Glomerular endothelial cell (primary cell): ENCODE data around the gene ALPG. TPM values are rescaled to one million over a fixed set of nuclear protein-coding genes. Genes with fewer than 3 reads are reported as not detected.
"Not testable (repeated sequence)": the region's sequence is repeated elsewhere in the genome, so short reads cannot be mapped to it uniquely, and the experiment has no call there.

Experiments used
- DNase-seq: peaks from one replicate; pipeline ENCODE4 v3.0.0-alpha.2; 2011; ENCODE audit warnings: low read depth, low spot score; ENCODE audit errors: extremely low read depth
- total RNA-seq: library from RNA; depleted of rRNA; stranded (reverse); fragments of >200 nt; gene quantifications from 2 replicates; pipeline ENCODE4 v1.2.3, GENCODE V29; 2015

Gene ALPG
- total RNA-seq, 1 donor from 2014 or later, result not detected

DNA sequence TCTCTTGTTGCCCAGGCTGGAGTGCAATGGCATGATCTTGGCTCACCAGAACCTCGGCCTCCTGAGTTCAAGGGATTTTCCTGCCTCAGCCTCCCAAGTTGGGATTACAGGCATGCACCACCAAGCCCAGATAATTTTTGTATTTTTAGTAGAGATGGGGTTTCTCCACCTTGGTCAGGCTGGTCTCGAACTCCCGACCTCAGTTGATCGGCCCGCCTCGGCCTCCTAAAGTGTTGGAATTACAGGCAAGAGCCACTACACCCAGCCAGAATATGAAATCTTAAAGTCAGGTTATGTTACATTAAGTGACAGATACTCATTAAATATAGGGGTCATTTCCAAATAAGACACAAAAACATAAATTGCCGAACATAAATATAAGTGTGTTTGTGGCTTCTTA is 12.2 kb upstream of the ALPG start:
- not testable (repeated sequence) for DNase-seq

DNA sequence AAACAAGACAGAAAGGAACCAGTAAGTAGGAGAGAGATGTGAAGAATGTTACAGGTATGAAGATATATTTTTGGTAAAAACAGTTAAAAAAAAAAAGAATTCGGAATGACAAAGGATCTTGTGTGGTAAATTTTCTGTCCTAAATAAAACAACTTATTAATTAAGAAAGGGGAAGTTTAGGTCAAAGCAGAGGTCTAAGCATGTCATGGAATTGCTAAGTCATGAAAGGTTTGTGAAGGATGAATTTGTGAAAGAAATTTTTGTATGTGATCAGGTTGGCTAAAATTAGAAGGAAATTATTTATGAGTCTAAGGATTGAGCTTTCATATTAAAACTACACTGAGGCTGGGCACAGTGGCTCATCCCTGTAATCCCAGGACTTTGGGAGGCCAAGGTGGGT is 11.1 kb upstream of the ALPG start:
- no peak for DNase-seq

DNA sequence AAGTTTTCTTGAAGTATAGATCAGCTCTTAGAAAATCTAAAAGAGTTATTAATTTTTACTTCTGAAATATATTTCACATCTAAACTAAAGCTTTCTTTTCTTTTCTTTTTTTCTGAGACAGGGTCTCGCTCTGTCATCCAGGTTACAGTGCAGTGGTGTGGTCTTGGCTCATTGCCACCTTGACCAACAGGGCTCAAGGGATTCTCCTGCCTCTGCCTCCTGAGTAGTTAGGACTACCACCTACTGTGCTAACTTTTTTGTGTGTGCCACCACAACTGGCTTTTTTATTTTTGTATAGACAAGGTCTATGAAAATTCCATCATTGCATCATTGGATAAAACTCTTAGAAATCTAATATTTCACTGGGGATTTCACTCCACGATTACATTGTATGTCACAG is 10.0 kb upstream of the ALPG start:
- no peak for DNase-seq

DNA sequence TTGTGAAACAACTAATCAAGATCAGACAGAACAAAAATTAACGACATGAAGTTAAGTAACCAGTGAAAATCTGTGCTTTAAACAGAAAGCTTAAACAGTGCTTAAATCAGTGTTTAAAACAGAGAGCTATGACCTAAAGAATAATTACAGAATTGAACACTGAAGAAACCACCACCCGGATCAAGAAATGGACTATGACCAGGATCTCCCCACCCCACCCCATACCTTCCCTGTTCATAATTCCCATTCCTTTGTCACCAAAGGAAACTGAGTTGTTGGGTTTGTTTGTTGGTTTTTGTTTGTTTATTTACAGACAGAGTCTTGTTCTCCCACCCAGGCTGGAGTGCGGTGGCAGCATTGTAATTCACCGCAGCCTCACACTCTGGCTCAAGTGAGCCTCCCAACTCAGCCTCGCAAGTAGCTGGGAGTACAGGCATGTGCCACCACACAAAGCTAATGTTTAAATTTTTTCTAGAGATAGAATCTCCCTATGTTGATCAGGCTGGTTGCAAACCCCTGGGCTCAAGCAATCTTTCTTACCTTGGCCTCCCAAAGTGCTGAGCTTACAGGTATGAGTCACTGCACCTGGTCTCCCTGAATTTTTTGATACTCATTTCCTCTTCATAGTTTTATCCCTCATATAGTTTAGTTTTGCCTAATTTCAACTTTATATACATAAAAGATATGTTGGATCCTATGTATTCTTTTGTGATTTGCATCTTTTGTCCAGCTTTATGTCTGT is 8.2 kb upstream of the ALPG start:
- no peak for DNase-seq

DNA sequence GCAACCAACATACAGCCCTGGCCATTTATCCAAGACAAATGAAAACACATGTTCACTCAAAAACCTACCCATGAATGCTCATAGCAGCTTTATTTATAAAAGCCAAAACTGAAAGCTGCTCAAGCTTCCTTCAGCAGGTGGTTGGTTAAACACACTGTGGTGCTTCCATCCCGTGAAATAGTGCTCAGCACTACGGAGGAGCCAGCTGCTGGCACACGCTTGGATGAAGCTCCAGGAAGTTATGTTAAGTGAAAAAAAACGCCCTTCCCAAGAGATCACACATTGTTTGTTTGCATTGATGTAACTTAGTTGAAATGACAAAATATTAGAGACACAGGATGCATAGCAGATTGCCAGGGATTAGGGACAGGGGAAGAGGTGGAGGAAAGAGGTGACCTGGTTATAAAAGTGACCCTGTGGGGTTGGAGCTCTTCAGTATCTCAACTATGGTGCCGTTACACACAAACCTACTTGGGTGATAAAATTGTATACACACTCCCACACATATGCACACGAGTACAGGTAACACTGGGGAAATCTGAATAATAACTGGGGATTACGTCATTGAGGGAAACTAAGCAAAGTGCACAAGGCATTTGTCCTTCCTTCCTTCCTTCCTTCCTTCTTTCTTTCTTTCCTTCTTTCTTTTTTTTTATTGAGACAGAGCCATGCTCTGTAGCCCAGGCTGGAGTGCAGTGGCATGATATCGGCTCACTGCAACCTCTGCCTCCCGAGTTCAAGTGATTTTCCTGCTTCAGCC is 6.2 kb upstream of the ALPG start:
- no peak for DNase-seq

DNA sequence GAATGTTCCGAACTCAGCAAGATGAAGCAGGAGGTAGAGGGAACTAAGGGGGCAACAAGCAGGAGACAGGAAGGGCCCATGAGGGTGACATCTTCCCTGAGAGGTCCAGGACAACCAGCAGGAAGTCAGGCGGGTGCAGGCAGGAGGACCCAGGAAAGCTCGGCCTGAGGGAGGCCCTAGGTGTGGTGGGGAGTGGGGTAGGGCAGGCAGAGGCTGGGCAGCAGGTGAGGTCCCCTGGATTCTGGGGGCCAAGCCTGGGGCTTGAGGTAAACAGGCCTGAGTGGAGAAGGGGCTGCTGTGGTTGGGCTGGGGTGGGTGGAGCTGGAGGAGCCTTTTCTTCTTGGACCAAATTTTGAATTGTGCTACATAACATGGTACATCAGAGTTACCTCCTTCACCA is 4.1 kb upstream of the ALPG start:
- no peak for DNase-seq

DNA sequence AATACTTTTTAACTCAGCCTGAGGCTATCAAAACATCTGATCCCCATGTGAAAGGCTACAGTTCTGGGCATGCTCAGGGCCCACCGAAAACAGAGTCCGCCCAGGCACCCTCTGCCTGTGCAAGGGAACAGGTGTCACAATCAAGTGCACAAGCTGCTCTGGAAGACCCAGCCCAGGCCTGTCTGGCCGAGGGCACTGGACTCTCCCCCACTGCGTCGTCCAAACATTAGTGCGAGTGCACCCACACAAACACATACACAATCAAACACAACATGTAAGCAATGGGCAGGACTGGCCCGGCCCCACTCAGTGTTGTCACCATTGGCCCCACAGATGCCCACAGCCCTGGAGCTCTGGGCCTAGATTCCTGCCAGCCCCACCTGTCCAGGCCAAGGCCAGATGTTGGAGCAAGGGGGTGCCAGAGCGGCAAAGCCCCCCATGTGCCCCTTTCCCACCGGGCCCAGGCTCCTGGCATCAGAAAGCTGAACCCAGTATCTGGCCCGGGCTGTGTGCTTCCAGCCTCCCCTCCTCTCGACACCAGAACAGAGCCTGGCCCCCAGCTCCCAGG is 617 bp upstream of the ALPG start:
- DNase-seq, result no peak

DNA sequence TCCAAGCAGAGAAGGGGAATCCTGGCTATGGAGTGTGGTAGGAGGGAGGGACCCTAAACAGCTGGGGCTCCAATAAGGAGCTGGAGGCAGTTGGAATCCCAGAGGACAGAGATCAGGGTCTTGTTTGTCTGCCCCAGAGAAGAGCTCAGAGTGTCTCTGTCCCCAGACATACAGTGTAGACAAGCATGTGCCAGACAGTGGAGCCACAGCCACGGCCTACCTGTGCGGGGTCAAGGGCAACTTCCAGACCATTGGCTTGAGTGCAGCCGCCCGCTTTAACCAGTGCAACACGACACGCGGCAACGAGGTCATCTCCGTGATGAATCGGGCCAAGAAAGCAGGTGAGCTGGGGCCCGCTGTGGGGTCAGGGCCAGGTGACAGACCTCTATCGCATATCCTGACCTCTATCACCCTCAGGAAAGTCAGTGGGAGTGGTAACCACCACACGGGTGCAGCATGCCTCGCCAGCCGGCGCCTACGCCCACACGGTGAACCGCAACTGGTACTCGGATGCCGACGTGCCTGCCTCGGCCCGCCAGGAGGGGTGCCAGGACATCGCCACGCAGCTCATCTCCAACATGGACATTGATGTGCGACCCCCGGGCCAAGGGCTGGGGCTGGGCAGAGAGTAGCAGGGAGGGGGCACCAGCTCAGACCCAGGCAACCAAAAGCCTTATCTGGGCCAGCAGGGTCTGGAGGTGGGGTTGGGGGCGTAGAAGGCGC is 945 bp downstream of the ALPG start:
- not testable (repeated sequence) for DNase-seq

DNA sequence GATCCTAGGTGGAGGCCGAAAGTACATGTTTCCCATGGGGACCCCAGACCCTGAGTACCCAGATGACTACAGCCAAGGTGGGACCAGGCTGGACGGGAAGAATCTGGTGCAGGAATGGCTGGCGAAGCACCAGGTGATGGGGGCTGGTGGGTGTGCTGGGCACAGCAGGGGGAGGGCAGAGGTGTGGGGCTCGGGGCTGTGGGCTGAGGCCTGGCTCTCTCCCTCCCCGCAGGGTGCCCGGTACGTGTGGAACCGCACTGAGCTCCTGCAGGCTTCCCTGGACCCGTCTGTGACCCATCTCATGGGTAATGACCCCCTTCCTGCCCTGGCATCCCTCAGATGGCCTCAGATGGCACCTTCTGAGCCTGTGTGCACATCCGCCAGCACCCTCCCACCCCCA is 1.6 kb downstream of the ALPG start:
- DNase-seq, result not testable (repeated sequence)

DNA sequence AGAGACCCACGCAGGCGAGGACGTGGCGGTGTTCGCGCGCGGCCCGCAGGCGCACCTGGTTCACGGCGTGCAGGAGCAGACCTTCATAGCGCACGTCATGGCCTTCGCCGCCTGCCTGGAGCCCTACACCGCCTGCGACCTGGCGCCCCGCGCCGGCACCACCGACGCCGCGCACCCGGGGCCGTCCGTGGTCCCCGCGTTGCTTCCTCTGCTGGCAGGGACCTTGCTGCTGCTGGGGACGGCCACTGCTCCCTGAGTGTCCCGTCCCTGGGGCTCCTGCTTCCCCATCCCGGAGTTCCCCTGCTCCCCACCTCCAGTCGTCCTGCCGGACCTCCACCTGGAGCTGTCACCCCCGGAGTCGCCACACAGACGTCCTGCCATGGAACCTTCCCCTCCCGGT is 3.0 kb downstream of the ALPG start:
- DNase-seq, result not testable (repeated sequence)

DNA sequence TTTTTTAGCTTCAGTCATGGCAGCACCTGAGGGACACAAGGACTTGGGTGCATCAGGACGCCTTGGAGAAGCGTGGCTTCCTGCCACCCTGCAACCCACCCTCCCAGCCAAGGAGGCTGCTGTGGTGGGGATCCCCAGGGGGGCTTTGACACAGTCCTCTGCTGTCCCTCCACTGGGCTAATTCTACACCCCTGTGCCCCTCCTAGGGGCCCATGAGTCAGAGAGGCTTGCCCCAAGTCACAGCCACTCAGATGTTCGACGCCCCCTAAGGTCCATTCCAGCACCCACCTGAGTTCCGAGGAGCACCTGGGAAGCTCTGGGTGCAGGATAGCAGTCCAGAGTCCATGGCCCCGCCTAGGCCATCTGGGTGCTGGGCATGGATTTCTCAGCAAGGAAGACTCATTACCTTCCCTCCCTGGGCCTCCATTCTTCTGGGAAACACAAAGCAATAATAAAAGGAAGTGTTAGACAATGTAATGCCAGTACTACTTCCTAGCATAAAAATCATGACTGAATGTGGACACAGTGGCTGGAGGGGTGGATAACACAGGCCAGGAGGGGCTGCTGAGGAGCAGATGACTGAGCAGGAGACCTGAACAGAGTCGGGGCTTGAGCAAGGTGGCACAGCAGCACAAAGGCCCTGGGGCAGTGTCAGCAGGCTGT is 3.7 kb downstream of the ALPG start:
- DNase-seq, result no peak

DNA sequence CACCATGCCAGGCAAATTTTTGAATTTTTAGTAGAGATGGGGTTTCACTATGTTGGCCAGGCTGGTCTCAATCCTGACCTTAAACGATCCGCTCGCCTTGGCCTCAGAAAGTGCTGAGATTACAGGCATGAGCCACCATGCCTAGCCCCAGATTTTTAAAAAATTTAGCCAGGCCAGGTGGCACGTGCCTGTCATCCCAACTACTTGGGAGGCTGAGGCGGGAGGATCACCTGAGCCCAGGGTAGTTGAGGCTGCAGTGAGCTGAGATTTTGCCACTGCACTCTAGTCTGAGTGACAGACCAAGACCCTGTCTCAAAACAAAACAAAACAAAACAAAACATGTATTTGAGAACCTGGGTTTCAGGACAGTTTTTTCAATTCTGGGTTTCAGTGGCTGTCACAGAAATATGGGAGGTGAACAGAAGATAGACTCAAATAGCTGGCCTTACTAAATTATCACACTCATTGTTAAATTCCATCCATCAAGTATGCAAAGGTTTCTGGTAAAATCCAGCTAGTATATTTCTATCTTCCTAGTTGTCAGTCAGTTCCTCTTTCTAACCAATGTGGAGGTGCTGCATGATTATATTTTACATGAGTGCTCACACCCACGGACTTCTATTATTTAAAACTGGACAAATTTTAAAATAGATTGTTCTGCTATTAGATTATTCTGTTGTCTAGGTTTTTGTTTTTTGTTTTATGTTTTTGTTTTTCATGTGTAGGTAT is 5.4 kb downstream of the ALPG start:
- DNase-seq, result no peak

DNA sequence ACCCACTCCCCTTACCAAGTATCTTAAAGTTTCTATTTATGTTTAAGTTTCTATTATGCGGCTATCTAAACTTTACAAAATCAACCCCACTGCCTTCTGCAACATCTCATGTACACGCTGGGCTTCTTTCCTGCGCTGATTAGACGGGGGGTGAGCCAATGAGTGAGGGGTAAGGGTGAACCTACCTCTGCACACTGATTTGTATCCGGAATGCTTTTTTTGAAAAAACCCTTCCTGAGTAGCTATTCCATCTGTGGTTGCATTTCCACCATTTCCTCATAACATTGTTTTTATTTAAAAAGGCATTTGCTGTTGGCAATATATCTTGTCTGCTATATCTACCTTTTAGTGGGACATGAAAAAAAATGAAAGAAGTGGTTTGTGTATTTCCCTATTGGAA is 6.3 kb downstream of the ALPG start:
- DNase-seq, result no peak

DNA sequence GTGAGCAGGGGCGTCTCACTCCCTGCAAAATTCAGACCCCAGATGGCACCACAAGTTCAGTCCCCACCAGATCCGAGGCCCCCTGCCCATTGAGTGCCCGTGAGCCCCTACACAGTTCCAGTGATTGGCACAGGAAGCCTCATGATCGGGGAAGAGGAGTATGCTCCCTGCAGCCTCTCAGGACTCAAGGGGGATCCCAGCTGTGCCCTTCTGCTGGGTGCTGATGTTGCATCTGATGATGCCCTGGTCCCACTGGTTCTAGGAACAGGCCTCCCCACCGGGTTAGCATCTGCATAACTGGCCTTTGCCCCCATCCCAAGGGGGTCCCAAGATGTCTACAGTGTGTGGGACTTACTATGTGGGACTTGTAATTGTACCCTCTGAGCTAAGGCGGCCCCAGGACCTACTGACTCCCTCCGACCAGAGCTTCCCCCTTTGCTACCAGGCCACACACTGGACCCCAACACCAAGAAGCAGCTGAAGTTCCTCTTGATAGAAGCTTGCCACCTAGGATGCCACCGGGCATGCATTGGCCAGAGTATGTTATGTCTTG is 8.6 kb downstream of the ALPG start:
- no peak for DNase-seq

DNA sequence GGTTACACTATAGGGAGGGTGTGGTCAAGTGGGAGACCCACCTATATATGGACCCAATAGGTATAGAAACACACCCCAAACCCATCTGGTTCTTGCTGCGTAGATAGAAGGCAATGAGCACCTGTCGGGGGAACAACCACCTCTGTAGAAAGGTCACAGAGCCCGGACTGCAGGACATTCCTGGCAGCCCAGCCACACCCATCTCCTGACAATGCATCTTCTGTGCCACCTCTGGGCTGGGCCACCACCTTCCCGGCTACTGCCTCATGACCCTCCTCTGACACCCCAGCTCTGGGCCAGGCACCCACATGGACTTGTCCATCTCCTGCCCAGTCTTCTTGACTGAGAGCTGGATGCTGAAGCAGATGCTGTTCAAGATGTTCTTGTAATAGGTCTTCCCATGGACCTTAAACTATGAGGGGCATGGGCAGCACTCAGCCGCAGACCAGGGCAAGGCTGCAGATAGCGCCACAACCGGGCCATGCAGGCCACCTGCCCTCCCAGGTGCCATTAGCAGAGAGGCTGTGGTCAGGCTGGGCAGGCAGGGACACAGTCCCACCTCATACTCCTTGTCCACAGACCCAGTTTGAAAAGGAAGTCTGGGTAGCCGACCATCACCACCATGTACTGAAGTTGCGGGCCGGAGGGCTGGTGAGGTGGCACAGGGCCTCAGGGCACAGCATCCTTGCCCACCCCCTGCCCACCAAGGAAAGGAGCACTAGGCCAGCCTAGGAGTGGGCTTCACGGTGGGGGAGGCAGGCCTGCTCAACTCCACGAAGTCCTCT is 9.3 kb downstream of the ALPG start:
- DNase-seq, result no peak

DNA sequence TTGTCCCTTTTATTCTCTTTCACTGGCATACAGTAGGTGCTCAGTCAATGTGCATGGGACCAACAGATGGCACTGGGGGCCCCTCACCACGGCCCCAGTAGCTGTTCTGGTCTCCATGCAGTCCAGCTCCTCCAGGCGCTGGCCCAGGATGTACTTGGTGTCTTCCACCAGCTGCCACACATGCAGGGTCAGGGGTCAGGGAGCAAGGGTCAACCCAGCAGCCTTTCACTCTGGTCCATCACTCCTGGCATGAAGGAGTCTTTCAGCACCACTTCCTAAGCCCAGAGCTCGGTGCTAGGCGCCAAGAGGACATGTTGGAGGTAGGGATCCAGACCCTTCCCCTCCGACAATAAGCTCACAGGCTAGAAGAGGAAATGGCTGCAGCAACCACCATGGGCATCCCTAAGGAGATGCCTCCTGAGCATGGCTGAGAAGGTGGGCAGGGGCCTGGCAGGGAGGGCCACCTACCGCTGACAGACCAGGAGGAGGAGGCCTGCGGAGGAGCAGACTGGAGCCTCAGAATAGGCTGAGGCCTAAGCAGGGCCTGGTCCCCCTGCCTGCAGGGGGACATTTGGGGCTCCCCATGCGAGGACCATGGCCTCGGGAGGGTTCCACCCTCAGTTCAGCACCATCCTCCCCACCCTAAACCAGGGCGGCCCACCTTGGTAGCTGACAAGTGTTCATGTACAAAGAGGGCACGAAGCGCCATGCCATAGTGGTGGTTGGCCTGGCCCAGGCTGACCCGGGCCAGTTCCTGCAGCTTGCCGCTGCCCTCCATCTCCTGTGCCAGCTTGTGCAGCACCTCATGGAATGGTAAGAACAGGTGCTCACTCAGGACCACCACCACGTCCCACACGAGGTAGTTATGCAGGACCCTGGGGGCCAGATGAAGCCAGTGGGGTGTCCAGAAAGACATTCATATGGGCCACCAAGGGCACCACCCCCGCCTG is 10.2 kb downstream of the ALPG start:
- DNase-seq, result no peak

DNA sequence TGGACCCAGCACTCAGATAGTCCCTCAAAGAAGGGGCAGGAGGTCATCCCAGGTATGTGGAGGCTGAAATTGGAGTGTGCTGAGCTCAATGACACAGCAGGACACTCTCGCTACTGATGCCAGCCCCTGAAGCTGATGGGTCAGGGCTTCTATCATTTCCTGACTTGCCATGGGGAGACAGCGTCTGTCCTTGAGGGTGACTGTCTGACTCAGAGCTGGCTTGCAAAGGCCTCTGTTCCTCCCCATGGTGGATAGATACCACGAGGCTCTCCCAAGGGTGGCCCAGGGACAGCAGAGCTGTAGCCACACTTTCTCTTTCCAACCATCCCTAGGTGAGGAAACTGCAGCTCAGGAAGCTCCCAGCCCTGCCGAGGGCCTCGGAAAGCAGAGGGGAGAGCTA is 10.8 kb downstream of the ALPG start:
- no peak for DNase-seq

DNA sequence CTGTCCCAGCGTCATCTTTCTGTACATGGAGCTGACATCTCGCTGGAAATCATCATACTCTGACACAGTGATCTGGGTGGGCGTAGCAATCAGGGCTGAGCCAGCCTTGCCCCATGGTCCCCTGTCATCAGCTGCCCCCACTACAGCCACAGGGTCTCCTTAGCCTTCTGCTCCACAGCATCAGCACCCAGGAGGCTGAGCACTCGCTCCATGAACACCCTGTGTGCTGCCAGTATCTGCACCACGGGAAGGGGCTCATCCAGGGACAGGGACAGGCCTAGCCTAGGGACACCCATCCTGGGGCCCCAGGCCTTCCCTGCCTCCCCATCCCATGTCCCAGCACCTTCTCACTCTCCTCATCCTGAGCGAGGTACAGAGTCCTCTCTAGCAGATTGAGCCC is 11.4 kb downstream of the ALPG start:
- no peak for DNase-seq
